Measurements from ENCODE around the gene ZNF292.
"Not testable (repeated sequence)": the region's sequence is repeated elsewhere in the genome, so short reads cannot be mapped to it uniquely, and the experiment has no call there.

Gene ZNF292

GRCh38 chr6:87274660-87275274 lies 119.4 kb downstream of the ZNF292 start:
- DNase-seq (ENCODE audit: low read depth in 2 of 3, low spot score in 1 of 3), result no peak

GRCh38 chr6:87276624-87277023 lies 121.3 kb downstream of the ZNF292 start:
- DNase-seq (ENCODE audit: low read depth in 2 of 3, low spot score in 1 of 3), result no peak

- no peak for DNase-seq (ENCODE audit: low read depth in 2 of 3, low spot score in 1 of 3)
Observed at GRCh38 chr6:87277123-87277522, 121.8 kb downstream of the ZNF292 start.

- no peak for DNase-seq (ENCODE audit: low read depth in 2 of 3, low spot score in 1 of 3)
Observed at GRCh38 chr6:87279196-87279595, 123.8 kb downstream of the ZNF292 start.

DNA sequence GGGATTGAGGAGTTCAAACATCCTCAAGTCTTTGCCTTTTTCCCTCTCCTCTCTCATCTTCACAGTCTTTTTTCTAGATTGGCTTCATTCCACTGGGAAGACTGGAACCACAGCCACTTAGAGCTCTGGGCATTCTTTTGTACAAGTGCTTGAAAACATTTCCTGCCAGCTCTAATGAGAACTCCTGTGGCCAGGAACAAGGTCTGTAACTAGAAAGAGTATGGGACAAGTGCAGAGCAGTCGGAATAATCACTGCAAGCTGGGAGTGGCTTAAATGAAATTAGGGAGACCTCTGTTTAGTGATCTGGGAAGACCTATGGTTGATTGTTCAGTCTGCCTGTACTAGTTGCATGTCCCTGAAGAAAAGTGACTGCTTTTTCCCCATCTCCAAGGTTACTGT lies 126.1 kb downstream of the ZNF292 start:
- DNase-seq (ENCODE audit: low read depth in 2 of 3, low spot score in 1 of 3), result no peak

DNA sequence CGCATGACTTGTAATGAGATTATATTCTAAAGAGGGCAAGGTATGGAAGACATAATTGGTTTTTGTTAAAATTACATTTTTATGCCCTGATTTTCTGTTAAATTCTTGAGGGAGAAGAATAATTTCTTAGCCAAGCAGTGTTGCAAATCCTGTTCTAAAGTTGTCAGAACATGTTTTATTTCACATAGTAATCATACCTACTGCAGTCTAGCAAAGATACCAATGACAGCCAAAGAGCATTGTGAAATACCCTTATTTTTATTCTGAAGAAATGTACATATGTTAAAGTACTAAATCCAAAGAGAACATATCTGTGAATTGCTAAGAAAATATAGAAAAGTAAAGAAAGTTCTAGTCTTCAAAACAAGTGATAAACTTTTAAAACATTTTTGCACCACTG lies 127.4 kb downstream of the ZNF292 start:
- DNase-seq (ENCODE audit: low read depth in 2 of 3, low spot score in 1 of 3), result no peak

- DNase-seq (ENCODE audit: low read depth in 2 of 3, low spot score in 1 of 3), result no peak
Observed at GRCh38 chr6:87283461-87283860, 128.1 kb downstream of the ZNF292 start.

- DNase-seq (ENCODE audit: low read depth in 2 of 3, low spot score in 1 of 3), result no peak
Observed at GRCh38 chr6:87287251-87287650, 131.9 kb downstream of the ZNF292 start.

GRCh38 chr6:87289571-87289970 lies 134.2 kb downstream of the ZNF292 start:
- DNase-seq (ENCODE audit: low read depth in 2 of 3, low spot score in 1 of 3), result no peak

DNA sequence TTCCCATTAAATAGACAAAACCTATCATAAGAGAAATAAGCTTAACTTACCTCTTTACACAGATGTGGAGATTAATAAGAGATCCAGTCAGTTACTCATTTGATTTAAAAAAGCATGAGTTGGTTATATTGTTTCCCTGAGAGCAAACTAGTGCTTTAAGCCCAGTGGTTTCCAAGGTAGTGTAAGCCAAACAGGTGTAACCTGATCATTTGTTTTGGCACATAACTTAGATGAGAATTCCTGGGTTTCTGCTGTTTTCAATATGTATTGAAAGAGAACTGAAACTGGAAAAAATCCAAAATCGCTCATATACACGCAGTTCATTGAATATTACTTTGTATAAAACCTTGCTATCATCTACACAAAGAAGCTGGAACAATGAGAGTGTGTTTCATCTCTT lies 136.5 kb downstream of the ZNF292 start:
- DNase-seq (ENCODE audit: low read depth in 2 of 3, low spot score in 1 of 3), result no peak

- no peak for DNase-seq (ENCODE audit: low read depth in 2 of 3, low spot score in 1 of 3)
Observed at GRCh38 chr6:87293526-87293925, 138.2 kb downstream of the ZNF292 start.

GRCh38 chr6:87297119-87297518 lies 141.8 kb downstream of the ZNF292 start:
- no peak for DNase-seq (ENCODE audit: low read depth in 2 of 3, low spot score in 1 of 3)

GRCh38 chr6:87301277-87301676 lies 145.9 kb downstream of the ZNF292 start:
- not testable (repeated sequence) for DNase-seq (ENCODE audit: low read depth in 2 of 3, low spot score in 1 of 3)

DNA sequence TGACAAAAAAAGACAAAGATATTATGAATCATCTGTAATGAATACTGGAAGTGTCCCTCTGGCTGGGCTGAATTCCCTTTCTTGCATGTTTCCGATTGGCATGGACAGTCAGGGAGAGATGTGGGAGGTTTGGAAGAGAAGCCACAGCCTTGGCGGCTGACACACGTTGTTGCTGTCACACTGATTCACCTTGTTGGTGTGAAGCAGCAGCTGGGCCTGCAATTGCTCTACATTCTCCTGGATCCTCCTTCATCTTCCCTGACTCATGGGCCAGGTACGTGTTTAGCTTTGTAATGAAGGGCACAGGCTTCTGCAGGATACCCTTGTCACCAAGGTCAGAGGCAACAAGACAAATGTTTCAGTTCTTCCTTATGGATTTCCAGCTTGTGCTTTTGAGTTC lies 153.6 kb downstream of the ZNF292 start:
- DNase-seq (ENCODE audit: low read depth in 2 of 3, low spot score in 1 of 3), result no peak

GRCh38 chr6:87312860-87313259 lies 157.5 kb downstream of the ZNF292 start:
- no peak for DNase-seq (ENCODE audit: low read depth in 2 of 3, low spot score in 1 of 3)

Measured in stimulated activated CD4-positive, alpha-beta T cell treated with anti-CD3 and anti-CD28 coated beads, Interleukin-12 subunit alpha, Interleukin-12 subunit beta, amount 100 ng/mL, for 48 hours (primary cell).